Tibial artery (tissue), 4 donors: Measurements from ENCODE around the gene DNTTIP2.
"Not testable (repeated sequence)": the region's sequence is repeated elsewhere in the genome, so short reads cannot be mapped to it uniquely, and the experiment has no call there.

ENCODE experiments used
- DNase-seq, 2 donors: peaks; one replicate each; pipeline ENCODE4 v3.0.0-alpha.2; 2019
- H3K27ac ChIP-seq, 2 donors: fragments of 200-600 bp; sonication (generic) in 1 of 2; 1 replicate in 1 of 2; 2 replicates in 1 of 2; pipeline ENCODE4 v1.5.1; 2018 to 2019; ENCODE audit warnings: mild to moderate bottlenecking in 1 of 2
- H3K27me3 ChIP-seq, 2 donors: fragments of 200-600 bp; sonication (generic) in 1 of 2; one replicate each; pipeline versions ENCODE4 v1.5.1 to v1.6.0; 2016 to 2019
- H3K36me3 ChIP-seq, 3 donors: fragments of 200-600 bp; sonication (generic) in 2 of 3; one replicate each; pipeline ENCODE4 v1.5.1; 2016 to 2019; ENCODE audit warnings: mild to moderate bottlenecking in 2 of 3
- H3K4me1 ChIP-seq, 4 donors: fragments of 200-600 bp; sonication (generic) in 2 of 4; 1 replicate in 3 of 4; 2 replicates in 1 of 4; pipeline ENCODE4 v1.5.1; 2016 to 2019
- H3K4me3 ChIP-seq, 2 donors: fragments of 200-600 bp; sonication (generic) in 1 of 2; 1 replicate in 1 of 2; 2 replicates in 1 of 2; pipeline ENCODE4 v1.5.1; 2018 to 2019; ENCODE audit warnings: mild to moderate bottlenecking in 2 of 2
- H3K9me3 ChIP-seq, 3 donors: fragments of 200-600 bp; sonication (generic) in 1 of 3; one replicate each; pipeline ENCODE4 v1.5.1; 2016 to 2019
- intact Hi-C: fragments of 100-400 bp; cut with DNase I; formaldehyde crosslinking; loops from one replicate; pipeline ENCODE4 v1.15.0; 2023; ENCODE audit warnings: low total_unique reads
- TF ChIP-seq, protein P1 (sequence below), 2 experiments: fragments of 200-600 bp in 1 of 2; fragments of 450-650 bp in 1 of 2; IDR thresholded peaks; one replicate each; pipeline ENCODE4 v1.5.1; 2017 to 2019; ENCODE audit warnings: antibody characterized with exemption in 2 of 2, mild to moderate bottlenecking in 1 of 2, moderate library complexity in 1 of 2

DNTTIP2 gene, protein sequence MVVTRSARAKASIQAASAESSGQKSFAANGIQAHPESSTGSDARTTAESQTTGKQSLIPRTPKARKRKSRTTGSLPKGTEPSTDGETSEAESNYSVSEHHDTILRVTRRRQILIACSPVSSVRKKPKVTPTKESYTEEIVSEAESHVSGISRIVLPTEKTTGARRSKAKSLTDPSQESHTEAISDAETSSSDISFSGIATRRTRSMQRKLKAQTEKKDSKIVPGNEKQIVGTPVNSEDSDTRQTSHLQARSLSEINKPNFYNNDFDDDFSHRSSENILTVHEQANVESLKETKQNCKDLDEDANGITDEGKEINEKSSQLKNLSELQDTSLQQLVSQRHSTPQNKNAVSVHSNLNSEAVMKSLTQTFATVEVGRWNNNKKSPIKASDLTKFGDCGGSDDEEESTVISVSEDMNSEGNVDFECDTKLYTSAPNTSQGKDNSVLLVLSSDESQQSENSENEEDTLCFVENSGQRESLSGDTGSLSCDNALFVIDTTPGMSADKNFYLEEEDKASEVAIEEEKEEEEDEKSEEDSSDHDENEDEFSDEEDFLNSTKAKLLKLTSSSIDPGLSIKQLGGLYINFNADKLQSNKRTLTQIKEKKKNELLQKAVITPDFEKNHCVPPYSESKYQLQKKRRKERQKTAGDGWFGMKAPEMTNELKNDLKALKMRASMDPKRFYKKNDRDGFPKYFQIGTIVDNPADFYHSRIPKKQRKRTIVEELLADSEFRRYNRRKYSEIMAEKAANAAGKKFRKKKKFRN

DNA sequence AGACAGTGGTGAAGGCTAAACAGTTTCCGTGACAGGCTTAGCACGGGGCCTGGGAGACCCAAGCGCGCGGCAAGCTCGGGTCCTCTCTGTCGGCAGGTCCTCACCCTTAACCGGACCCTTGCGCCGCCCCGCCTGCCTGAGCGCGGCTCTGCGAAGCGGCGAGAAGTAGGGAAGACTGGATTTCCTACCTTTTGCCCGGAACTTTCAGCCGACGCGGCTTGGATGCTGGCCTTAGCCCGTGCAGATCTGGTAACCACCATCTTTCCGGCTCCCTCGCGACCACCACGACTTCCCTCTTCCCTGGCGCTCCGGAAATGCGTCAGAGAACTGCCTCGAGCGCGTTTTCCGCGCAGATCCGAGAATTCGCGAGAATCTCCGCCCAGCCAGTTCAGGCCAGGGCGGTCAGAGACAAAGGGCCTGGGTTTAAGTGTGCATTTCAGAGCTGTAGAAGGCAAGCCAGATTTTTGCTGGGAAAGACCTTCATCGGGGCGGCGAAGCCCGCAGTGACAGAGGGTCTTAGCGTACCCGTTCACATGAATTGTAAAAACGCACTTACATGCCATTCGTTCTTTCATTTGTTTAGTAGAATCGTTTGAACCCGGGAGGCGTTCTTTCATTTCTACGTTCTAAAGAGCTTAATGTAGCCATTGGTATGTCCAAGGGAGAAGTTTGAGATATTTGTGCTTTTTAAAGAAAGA is at the start of gene DNTTIP2:
DNTTIP2 (minus strand) TSS at position 318 of the 698 bp plus-strand sequence; CDS start at position 260, 58 bp downstream.
- no peaks in the 10 kb centered on the region for H3K9me3 ChIP-seq
- TF ChIP-seq, protein P1, sequence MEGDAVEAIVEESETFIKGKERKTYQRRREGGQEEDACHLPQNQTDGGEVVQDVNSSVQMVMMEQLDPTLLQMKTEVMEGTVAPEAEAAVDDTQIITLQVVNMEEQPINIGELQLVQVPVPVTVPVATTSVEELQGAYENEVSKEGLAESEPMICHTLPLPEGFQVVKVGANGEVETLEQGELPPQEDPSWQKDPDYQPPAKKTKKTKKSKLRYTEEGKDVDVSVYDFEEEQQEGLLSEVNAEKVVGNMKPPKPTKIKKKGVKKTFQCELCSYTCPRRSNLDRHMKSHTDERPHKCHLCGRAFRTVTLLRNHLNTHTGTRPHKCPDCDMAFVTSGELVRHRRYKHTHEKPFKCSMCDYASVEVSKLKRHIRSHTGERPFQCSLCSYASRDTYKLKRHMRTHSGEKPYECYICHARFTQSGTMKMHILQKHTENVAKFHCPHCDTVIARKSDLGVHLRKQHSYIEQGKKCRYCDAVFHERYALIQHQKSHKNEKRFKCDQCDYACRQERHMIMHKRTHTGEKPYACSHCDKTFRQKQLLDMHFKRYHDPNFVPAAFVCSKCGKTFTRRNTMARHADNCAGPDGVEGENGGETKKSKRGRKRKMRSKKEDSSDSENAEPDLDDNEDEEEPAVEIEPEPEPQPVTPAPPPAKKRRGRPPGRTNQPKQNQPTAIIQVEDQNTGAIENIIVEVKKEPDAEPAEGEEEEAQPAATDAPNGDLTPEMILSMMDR (IDR thresholded peaks at IDR 0.05), result no peak
- no peaks in the 10 kb centered on the region for H3K27me3 ChIP-seq
- peak within 1 kb of the TSS; percentile 94 to 96 for H3K27ac ChIP-seq
- peaks cover 7 to 33% (median 27%) of the 10 kb centered on the region in 3 donors for H3K36me3 ChIP-seq
- DNase-seq, result peak; percentile 89 to 93
- intact Hi-C loops, result no loop called here
- peaks cover 0 to 37% (median 25%) of the 10 kb centered on the region in 4 donors for H3K4me1 ChIP-seq
- H3K4me3 ChIP-seq, result peak within 1 kb of the TSS; percentile 88 to 94

DNA sequence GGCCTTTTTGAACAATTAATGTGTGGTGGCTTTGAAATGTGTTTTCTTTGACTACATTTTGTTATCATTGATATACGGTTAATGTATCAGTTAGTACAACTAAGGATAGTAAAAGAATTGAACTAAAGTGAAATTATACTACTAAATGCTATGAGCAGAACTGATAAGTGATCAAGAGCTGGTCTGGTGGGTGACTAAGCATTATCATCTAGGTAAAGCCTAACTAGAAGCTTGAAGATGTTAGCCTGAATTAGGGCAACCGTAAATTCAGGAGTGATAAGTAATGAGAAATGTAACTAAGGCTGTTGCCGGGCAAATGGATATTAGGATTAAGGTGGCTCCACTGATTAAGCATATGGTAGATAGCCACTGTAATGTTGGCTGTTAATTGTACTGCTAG is 46.2 kb upstream of the DNTTIP2 start:
- no peak overlapping the region for H3K4me3 ChIP-seq
- intact Hi-C loops, result no loop called here
- no peaks in the 10 kb centered on the region for H3K36me3 ChIP-seq
- no peak overlapping the region for H3K27ac ChIP-seq
- no peak for DNase-seq
- H3K9me3 ChIP-seq, result no peaks in the 10 kb centered on the region
- TF ChIP-seq, protein P1 (IDR thresholded peaks at IDR 0.05), result no peak
- no peaks in the 10 kb centered on the region for H3K27me3 ChIP-seq
- H3K4me1 ChIP-seq, result no peaks in the 10 kb centered on the region

DNA sequence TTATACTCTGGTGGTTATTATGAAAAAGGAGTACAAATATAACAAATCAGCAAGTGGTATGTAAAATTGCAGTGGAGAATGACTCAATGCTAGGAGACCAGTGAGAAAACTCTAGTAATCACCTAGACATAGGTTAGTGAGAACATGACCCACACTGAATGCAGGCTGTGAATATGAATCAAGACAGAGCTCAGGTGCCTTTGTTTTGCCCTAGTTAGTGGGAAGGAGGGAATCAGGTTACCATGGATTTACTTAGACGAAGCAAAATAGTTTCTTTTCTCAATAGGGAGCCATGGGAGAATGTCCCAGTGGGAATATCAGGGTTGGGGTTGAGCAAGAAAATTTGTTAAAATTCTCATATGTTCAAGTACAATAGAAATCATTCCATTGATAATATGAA is 40.8 kb upstream of the DNTTIP2 start:
- Histone ChIP-seq H3K4me1 (no peaks in the 10 kb centered on the region), H3K36me3 (no peaks in the 10 kb centered on the region), H3K9me3 (no peaks in the 10 kb centered on the region), H3K4me3 (no peak overlapping the region), H3K27me3 (no peaks in the 10 kb centered on the region), H3K27ac (no peak overlapping the region)
- intact Hi-C loops, result no loop called here
- no peak for DNase-seq
- TF ChIP-seq, protein P1 (IDR thresholded peaks at IDR 0.05), result no peak

DNA sequence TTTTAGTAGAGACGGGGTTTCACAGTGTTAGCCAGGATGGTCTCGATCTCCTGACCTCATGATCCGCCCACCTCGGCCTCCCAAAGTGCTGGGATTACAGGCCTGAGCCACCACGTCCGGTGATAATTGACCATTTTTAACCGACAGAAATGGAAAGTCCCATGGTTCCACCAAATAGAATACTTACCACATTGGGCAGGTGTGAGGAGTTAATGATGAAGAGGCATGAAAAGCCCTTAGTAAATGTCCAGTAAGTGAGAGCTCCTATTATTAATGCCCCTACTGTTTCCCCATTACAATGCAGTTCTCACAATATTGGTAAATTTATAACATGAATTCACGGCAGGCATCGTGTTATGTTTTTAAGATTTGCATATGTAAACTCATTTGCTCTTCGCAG is 38.3 kb upstream of the DNTTIP2 start:
- H3K27me3 ChIP-seq, result no peaks in the 10 kb centered on the region
- DNase-seq, result no peak
- H3K36me3 ChIP-seq, result no peaks in the 10 kb centered on the region
- no peak overlapping the region for H3K27ac ChIP-seq
- H3K4me3 ChIP-seq, result no peak overlapping the region
- TF ChIP-seq, protein P1 (IDR thresholded peaks at IDR 0.05), result no peak
- intact Hi-C loops, result no loop called here
- no peaks in the 10 kb centered on the region for H3K4me1 ChIP-seq
- no peaks in the 10 kb centered on the region for H3K9me3 ChIP-seq

DNA sequence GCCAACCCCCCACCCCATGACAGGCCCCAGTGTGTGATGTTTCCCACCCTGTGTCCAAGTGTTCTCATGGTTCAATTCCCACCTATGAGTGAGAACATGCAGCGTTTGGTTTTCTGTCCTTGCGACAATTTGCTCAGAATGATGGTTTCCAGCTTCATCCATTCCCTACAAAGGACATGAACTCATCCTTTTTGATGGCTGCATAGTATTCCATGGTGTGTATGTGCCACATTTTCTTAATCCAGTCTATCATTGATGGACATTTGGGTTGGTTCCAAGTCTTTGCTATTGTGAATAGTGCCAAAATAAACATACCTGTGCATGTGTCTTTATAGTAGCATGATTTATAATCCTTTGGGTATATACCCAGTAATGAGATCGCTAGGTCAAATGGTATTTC is 31.9 kb upstream of the DNTTIP2 start:
- H3K9me3 ChIP-seq, H3K36me3 ChIP-seq, H3K27ac ChIP-seq, H3K4me3 ChIP-seq, DNase-seq, H3K27me3 ChIP-seq, intact Hi-C loops: not testable (repeated sequence)
- H3K4me1 ChIP-seq, result peaks cover 0 to 17% (median 10%) of the 10 kb centered on the region in 4 donors
